ENCODE data around the gene AIFM1.
A peak's percentile ranks its signal among the peaks of the same experiment; 100 is the strongest.

DNA sequence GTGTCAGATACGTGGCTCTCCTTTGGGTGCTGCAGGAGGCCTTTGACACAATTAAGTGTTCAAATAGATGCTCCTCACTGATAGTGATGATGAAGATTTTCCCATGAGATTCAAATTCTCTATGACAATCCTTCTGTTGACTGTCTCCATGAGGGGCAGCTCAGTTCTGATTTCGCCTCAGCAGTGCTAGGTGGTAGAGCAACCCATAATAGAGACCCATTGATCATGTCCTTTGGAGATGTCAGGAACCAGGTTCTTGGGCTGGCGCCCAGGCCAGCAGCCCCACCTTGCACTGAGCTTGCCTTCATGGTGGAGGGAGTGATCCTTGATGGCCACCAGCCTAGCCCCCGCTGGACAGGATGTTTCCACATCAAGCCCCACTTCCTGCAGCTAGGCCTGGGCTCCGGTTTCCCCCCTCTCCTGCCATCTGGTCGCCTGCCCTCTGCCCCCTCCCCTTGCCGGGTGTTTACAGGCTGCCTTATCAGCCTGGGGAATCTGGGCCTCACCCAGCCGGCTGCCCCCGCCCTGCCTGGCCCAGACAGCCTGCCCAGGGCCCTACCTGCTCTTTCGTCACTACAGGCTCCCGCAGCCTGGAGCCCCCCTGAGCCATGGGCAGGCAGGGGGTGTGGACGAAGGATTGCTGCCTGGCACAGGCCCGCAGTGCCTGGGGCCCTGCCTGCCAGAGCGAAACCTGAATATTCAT lies 68.0 kb downstream of the AIFM1 start:
- no peak for TF ChIP-seq POLR2A (IDR thresholded peaks at IDR 0.05)
- TF ChIP-seq, protein P1, sequence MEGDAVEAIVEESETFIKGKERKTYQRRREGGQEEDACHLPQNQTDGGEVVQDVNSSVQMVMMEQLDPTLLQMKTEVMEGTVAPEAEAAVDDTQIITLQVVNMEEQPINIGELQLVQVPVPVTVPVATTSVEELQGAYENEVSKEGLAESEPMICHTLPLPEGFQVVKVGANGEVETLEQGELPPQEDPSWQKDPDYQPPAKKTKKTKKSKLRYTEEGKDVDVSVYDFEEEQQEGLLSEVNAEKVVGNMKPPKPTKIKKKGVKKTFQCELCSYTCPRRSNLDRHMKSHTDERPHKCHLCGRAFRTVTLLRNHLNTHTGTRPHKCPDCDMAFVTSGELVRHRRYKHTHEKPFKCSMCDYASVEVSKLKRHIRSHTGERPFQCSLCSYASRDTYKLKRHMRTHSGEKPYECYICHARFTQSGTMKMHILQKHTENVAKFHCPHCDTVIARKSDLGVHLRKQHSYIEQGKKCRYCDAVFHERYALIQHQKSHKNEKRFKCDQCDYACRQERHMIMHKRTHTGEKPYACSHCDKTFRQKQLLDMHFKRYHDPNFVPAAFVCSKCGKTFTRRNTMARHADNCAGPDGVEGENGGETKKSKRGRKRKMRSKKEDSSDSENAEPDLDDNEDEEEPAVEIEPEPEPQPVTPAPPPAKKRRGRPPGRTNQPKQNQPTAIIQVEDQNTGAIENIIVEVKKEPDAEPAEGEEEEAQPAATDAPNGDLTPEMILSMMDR (IDR thresholded peaks at IDR 0.05), result no peak
- peak; percentile 13 to 26 for TF ChIP-seq POLR2AphosphoS5 (IDR thresholded peaks at IDR 0.05)
- no peak for TF ChIP-seq EP300 (IDR thresholded peaks at IDR 0.05)

Measured in upper lobe of left lung (tissue), 4 donors.